Right lobe of liver (tissue), 6 donors: ENCODE measurements around the gene RBM22. TPM values are rescaled to one million over a fixed set of nuclear protein-coding genes. Genes with fewer than 3 reads are reported as not detected.
A peak's percentile ranks its signal among the peaks of the same experiment; 100 is the strongest.

Source experiments
- ATAC-seq, 4 donors: fragments of 200-7000 bp; cut with Tn5 transposase; one replicate each; pipeline ENCODE4 v1.9.1; 2020; ENCODE audit warnings: mild to moderate bottlenecking in 4 of 4, moderate library complexity in 4 of 4
- DNase-seq, 3 donors: peaks; one replicate each; pipeline ENCODE4 v3.0.0-alpha.2; 2020
- H3K27ac ChIP-seq, 3 donors: fragments of 200-600 bp; one replicate each; pipeline ENCODE4 v1.8.0; 2022
- H3K27me3 ChIP-seq, 2 donors: fragments of 200-600 bp; one replicate each; pipeline ENCODE4 v1.8.0; 2022
- H3K36me3 ChIP-seq, 4 donors: fragments of 200-600 bp; sonication (generic) in 1 of 4; one replicate each; pipeline versions ENCODE4 v1.5.1 to v1.8.0; 2017 to 2022; ENCODE audit warnings: control low read depth in 1 of 4
- H3K4me1 ChIP-seq, 4 donors: fragments of 200-600 bp; sonication (generic) in 1 of 4; one replicate each; pipeline versions ENCODE4 v1.5.1 to v1.8.0; 2017 to 2022; ENCODE audit warnings: control low read depth in 1 of 4
- H3K4me3 ChIP-seq, 3 donors: fragments of 200-600 bp; one replicate each; pipeline ENCODE4 v1.8.0; 2022
- H3K9me3 ChIP-seq, 4 donors: fragments of 200-600 bp; sonication (generic) in 1 of 4; one replicate each; pipeline versions ENCODE4 v1.5.1 to v1.8.0; 2017 to 2022; ENCODE audit warnings: control low read depth in 1 of 4
- CTCF ChIP-seq, 4 donors: fragments of 200-600 bp in 3 of 4; fragments of 450-650 bp in 1 of 4; IDR thresholded peaks; one replicate each; pipeline versions ENCODE4 v1.5.1 to v1.8.0; 2016 to 2022; ENCODE audit warnings: antibody characterized with exemption in 4 of 4, mild to moderate bottlenecking in 2 of 4
- POLR2A ChIP-seq: fragments of 450-650 bp; IDR thresholded peaks from one replicate; pipeline ENCODE4 v1.6.1; 2017; ENCODE audit warnings: antibody characterized with exemption, mild to moderate bottlenecking
- whole genome bisulfite sequencing: methylation state at CpG from one replicate; pipeline ENCODE4 v1.1.6; 2018; ENCODE audit warnings: low coverage, low lambda C conversion rate; ENCODE audit not compliant: insufficient coverage; ENCODE audit errors: missing lambda C conversion rate; 5-methylcytosine and 5-hydroxymethylcytosine counted together
- intact Hi-C, 2 donors: fragments of 100-400 bp; cut with DNase I; formaldehyde crosslinking; loops; one replicate each; pipeline versions ENCODE4 v1.11.2 to v1.14.1; 2022
- total RNA-seq, 6 experiments: library from RNA; depleted of rRNA in 2 of 6; stranded (reverse); fragments of >200 nt in 2 of 6; fragmentation: NEBNext Ultra II Directional in 3 of 6; extraction: Animal tissue kit (Norgen Biotek cat#: 25700) in 3 of 6; gene quantifications; one replicate each; pipeline versions ENCODE4 v1.1.0 to v1.2.4, GENCODE V29; 2016 to 2023
- donor health status: DM: no; HTN: yes; CAD: no.
- donor health status: DM: no; HTN: no; CAD: no.
- donor health status: DM: no; HTN: no; CAD: no.
- donor health status: DM: no; HTN: yes; CAD: no.
- donor health status: DM: no; HTN: yes; CAD: no.

Gene RBM22
- total RNA-seq, 6 experiments from 2014 or later, result 12.3 to 19.4 (median 17.7) TPM

- DNase-seq, result peak in 1 of 3 donors; percentile 35
- H3K36me3 ChIP-seq, result no peaks in the 10 kb centered on the region
- TF ChIP-seq POLR2A (no peak), CTCF (IDR thresholded peaks at IDR 0.05) (no peak)
- H3K4me3 ChIP-seq, result no peak overlapping the region
- WGBS, result 64% methylated on average over 4 of the region's 4 CpGs
- no peaks in the 10 kb centered on the region for H3K27me3 ChIP-seq
- no peak overlapping the region for H3K27ac ChIP-seq
- intact Hi-C loops, result no loop called here
- peaks cover 0 to 23% (median 5%) of the 10 kb centered on the region in 4 donors for H3K4me1 ChIP-seq
- H3K9me3 ChIP-seq, result no peaks in the 10 kb centered on the region
- ATAC-seq, result no peak
These were observed 40.6 kb downstream of the RBM22 start for GRCh38 chr5:150660108-150660831.

- DNase-seq, result peak in 1 of 3 donors; percentile 39
These were observed 41.3 kb downstream of the RBM22 start for GRCh38 chr5:150659360-150660107.

GRCh38 chr5:150658699-150659265 is 42.1 kb downstream of the RBM22 start:
- ATAC-seq, result peak in 2 of 4 donors; percentile 2 to 5

More at GRCh38 chr5:150659360-150660107, 41.3 kb downstream of the RBM22 start:
- WGBS, result 79% methylated on average over 5 of the region's 11 CpGs
- H3K27me3 ChIP-seq, result no peaks in the 10 kb centered on the region
- peaks cover 0 to 23% (median 5%) of the 10 kb centered on the region in 4 donors for H3K4me1 ChIP-seq
- no peak for TF ChIP-seq CTCF (IDR thresholded peaks at IDR 0.05)
- no peak for TF ChIP-seq POLR2A
- no peak overlapping the region for H3K4me3 ChIP-seq
- ATAC-seq, result no peak
- H3K9me3 ChIP-seq, result no peaks in the 10 kb centered on the region
- no peaks in the 10 kb centered on the region for H3K36me3 ChIP-seq
- intact Hi-C loops, result loop anchor here in 1 of 2 donors (5.0 kb wide), 1 partner anchor 97 kb away; no protein-coding TSS in a partner anchor
- H3K27ac ChIP-seq, result no peak overlapping the region

More at GRCh38 chr5:150658699-150659265, 42.1 kb downstream of the RBM22 start:
- no peaks in the 10 kb centered on the region for H3K27me3 ChIP-seq
- no peak for TF ChIP-seq POLR2A
- no peak for TF ChIP-seq CTCF (IDR thresholded peaks at IDR 0.05)
- no peak overlapping the region for H3K4me3 ChIP-seq
- H3K27ac ChIP-seq, result no peak overlapping the region
- H3K4me1 ChIP-seq, result peaks cover 0 to 23% (median 5%) of the 10 kb centered on the region in 4 donors
- intact Hi-C loops, result loop anchor here in 1 of 2 donors (5.0 kb wide), 1 partner anchor 96 kb away; no protein-coding TSS in a partner anchor
- WGBS, result 36% methylated on average over 1 of the region's 3 CpGs
- no peak for DNase-seq
- H3K9me3 ChIP-seq, result no peaks in the 10 kb centered on the region
- H3K36me3 ChIP-seq, result no peaks in the 10 kb centered on the region
